HEK293 (cell line): ENCODE data around the gene TRIM2.

Source experiments
- AEBP2 ChIP-seq: fragments of 450-650 bp; formaldehyde crosslinking; IDR thresholded peaks from 2 replicates; pipeline ENCODE4 v1.5.1; 2016; ENCODE audit warnings: missing biosample characterization, missing genetic modification characterization, borderline replicate concordance
- BCL11A ChIP-seq: fragments of 450-650 bp; formaldehyde crosslinking; IDR thresholded peaks from 2 replicates; pipeline ENCODE4 v1.5.1; 2016; ENCODE audit warnings: low read depth, missing biosample characterization, missing genetic modification characterization
- CTCF ChIP-seq: fragments of 450-650 bp; formaldehyde crosslinking; IDR thresholded peaks from 2 replicates; pipeline ENCODE4 v1.5.1; 2016; ENCODE audit warnings: missing biosample characterization, missing genetic modification characterization
- GLIS1 ChIP-seq: fragments of 450-650 bp; formaldehyde crosslinking; IDR thresholded peaks from 2 replicates; pipeline ENCODE4 v1.5.1; 2016; ENCODE audit warnings: missing biosample characterization, missing genetic modification characterization
- HIC1 ChIP-seq: fragments of 450-650 bp; formaldehyde crosslinking; IDR thresholded peaks from 2 replicates; pipeline ENCODE4 v1.5.1; 2016; ENCODE audit warnings: missing biosample characterization, missing genetic modification characterization
- HOXC10 ChIP-seq: sonication (generic); formaldehyde crosslinking; IDR thresholded peaks from 2 replicates; pipeline ENCODE4 v1.8.1; 2023; ENCODE audit warnings: mild to moderate bottlenecking, missing genetic modification reagents
- PRDM1 ChIP-seq: fragments of 450-650 bp; formaldehyde crosslinking; IDR thresholded peaks from 2 replicates; pipeline ENCODE4; 2016; ENCODE audit warnings: missing biosample characterization, missing genetic modification characterization
- REPIN1 ChIP-seq: fragments of 450-650 bp; formaldehyde crosslinking; IDR thresholded peaks from 2 replicates; pipeline ENCODE4 v1.5.1; 2017; ENCODE audit warnings: missing biosample characterization, missing genetic modification characterization, low read depth
- ZBTB1 ChIP-seq: fragments of 450-650 bp; formaldehyde crosslinking; IDR thresholded peaks from 2 replicates; pipeline ENCODE4 v1.5.1; 2016; ENCODE audit warnings: missing biosample characterization, missing genetic modification characterization
- ZBTB21 ChIP-seq: fragments of 450-650 bp; formaldehyde crosslinking; IDR thresholded peaks from 2 replicates; pipeline ENCODE4 v1.5.1; 2017; ENCODE audit warnings: missing biosample characterization, missing genetic modification characterization
- ZEB2 ChIP-seq: fragments of 450-650 bp; formaldehyde crosslinking; IDR thresholded peaks from 2 replicates; pipeline ENCODE4 v1.5.1; 2016; ENCODE audit warnings: missing biosample characterization, missing genetic modification characterization
- ZNF121 ChIP-seq: fragments of 450-650 bp; formaldehyde crosslinking; IDR thresholded peaks from 2 replicates; pipeline ENCODE4 v1.5.1; 2016; ENCODE audit warnings: missing biosample characterization, missing genetic modification characterization
- ZNF175 ChIP-seq: fragments of 450-650 bp; formaldehyde crosslinking; IDR thresholded peaks from 2 replicates; pipeline ENCODE4 v1.5.1; 2016; ENCODE audit warnings: missing biosample characterization, missing genetic modification characterization
- ZNF2 ChIP-seq: fragments of 450-650 bp; formaldehyde crosslinking; IDR thresholded peaks from 2 replicates; pipeline ENCODE4 v1.5.1; 2016; ENCODE audit warnings: missing biosample characterization, missing genetic modification characterization
- ZNF211 ChIP-seq: fragments of 450-650 bp; formaldehyde crosslinking; IDR thresholded peaks from 2 replicates; pipeline ENCODE4 v1.5.1; 2016; ENCODE audit warnings: low read depth, missing biosample characterization, missing genetic modification characterization
- ZNF24 ChIP-seq: fragments of 450-650 bp; formaldehyde crosslinking; IDR thresholded peaks from 2 replicates; pipeline ENCODE4 v1.5.1; 2016; ENCODE audit warnings: missing biosample characterization, missing genetic modification characterization
- ZNF248 ChIP-seq: fragments of 450-650 bp; formaldehyde crosslinking; IDR thresholded peaks from 2 replicates; pipeline ENCODE4 v1.5.1; 2017; ENCODE audit warnings: missing biosample characterization, missing genetic modification characterization
- ZNF292 ChIP-seq: fragments of 450-650 bp; formaldehyde crosslinking; IDR thresholded peaks from 2 replicates; pipeline ENCODE4 v1.5.1; 2016; ENCODE audit warnings: low read depth, missing biosample characterization, missing genetic modification characterization, borderline replicate concordance
- ZNF335 ChIP-seq: fragments of 450-650 bp; formaldehyde crosslinking; conservative IDR thresholded peaks from 2 replicates; pipeline ENCODE4 v1.5.1; 2016; ENCODE audit warnings: missing biosample characterization, missing genetic modification characterization
- ZNF626 ChIP-seq: fragments of 450-650 bp; sonication (Bioruptor Pico); formaldehyde crosslinking; IDR thresholded peaks from 2 replicates; pipeline ENCODE4 v1.5.1; 2018; ENCODE audit warnings: missing biosample characterization, missing genetic modification characterization, inconsistent platforms
- ZNF677 ChIP-seq: fragments of 450-650 bp; IDR thresholded peaks from 2 replicates; pipeline ENCODE4 v1.5.0; 2018; ENCODE audit warnings: missing biosample characterization, mild to moderate bottlenecking, missing genetic modification characterization, moderate library complexity
- ZNF704 ChIP-seq: fragments of 450-650 bp; formaldehyde crosslinking; IDR thresholded peaks from 2 replicates; pipeline ENCODE4 v1.5.1; 2016; ENCODE audit warnings: missing biosample characterization, missing genetic modification characterization
- TF ChIP-seq, protein P1 (sequence below): fragments of 450-650 bp; formaldehyde crosslinking; IDR thresholded peaks from 2 replicates; pipeline ENCODE4 v1.5.1; 2017; ENCODE audit warnings: missing biosample characterization, missing genetic modification characterization
- TF ChIP-seq, protein P2 (sequence below): fragments of 450-650 bp; formaldehyde crosslinking; IDR thresholded peaks from 2 replicates; pipeline ENCODE4 v1.5.1; 2017; ENCODE audit warnings: missing biosample characterization, missing genetic modification characterization
- TF ChIP-seq, protein P3 (sequence below): fragments of 450-650 bp; formaldehyde crosslinking; IDR thresholded peaks from 2 replicates; pipeline ENCODE4 v1.5.1; 2016; ENCODE audit warnings: missing biosample characterization, missing genetic modification characterization
- TF ChIP-seq, protein P4 (sequence below): fragments of 450-650 bp; formaldehyde crosslinking; IDR thresholded peaks from 2 replicates; pipeline ENCODE4 v1.5.1; 2016; ENCODE audit warnings: missing biosample characterization, missing genetic modification characterization

TRIM2 gene

GRCh38 chr4:153205757-153206156, 1.5 kb downstream of the TRIM2 start (continued):
- TF ChIP-seq, protein P1, sequence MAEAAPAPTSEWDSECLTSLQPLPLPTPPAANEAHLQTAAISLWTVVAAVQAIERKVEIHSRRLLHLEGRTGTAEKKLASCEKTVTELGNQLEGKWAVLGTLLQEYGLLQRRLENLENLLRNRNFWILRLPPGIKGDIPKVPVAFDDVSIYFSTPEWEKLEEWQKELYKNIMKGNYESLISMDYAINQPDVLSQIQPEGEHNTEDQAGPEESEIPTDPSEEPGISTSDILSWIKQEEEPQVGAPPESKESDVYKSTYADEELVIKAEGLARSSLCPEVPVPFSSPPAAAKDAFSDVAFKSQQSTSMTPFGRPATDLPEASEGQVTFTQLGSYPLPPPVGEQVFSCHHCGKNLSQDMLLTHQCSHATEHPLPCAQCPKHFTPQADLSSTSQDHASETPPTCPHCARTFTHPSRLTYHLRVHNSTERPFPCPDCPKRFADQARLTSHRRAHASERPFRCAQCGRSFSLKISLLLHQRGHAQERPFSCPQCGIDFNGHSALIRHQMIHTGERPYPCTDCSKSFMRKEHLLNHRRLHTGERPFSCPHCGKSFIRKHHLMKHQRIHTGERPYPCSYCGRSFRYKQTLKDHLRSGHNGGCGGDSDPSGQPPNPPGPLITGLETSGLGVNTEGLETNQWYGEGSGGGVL (tag by site-specific recombination), result no peak
- TF ChIP-seq ZNF2 (tag by site-specific recombination) (no peak), ZNF335 (tag by site-specific recombination) (peak; percentile 76), ZNF24 (tag by site-specific recombination) (no peak), ZNF292 (tag by site-specific recombination) (no peak), ZNF211 (tag by site-specific recombination) (no peak), ZNF677 (tag by site-specific recombination) (no peak), ZNF704 (no peak), CTCF (tag by site-specific recombination) (no peak), ZNF248 (no peak), ZNF175 (tag by site-specific recombination) (no peak), REPIN1 (no peak), PRDM1 (tag by site-specific recombination) (peak; percentile 74), HIC1 (tag by site-specific recombination) (0 out of 2 replicates have a peak, but pooled peaks have one; percentile 23), ZBTB1 (no peak), AEBP2 (no peak), GLIS1 (tag by site-specific recombination) (peak; percentile 97), ZEB2 (tag by site-specific recombination) (peak; percentile 52), ZBTB21 (tag by site-specific recombination) (no peak), ZNF121 (tag by site-specific recombination) (no peak), HOXC10 (CRISPR knock-in tag) (no peak), BCL11A (tag by site-specific recombination) (no peak), ZNF626 (no peak)
- TF ChIP-seq, protein P2, sequence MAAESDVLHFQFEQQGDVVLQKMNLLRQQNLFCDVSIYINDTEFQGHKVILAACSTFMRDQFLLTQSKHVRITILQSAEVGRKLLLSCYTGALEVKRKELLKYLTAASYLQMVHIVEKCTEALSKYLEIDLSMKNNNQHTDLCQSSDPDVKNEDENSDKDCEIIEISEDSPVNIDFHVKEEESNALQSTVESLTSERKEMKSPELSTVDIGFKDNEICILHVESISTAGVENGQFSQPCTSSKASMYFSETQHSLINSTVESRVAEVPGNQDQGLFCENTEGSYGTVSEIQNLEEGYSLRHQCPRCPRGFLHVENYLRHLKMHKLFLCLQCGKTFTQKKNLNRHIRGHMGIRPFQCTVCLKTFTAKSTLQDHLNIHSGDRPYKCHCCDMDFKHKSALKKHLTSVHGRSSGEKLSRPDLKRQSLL, result peak; percentile 82
- TF ChIP-seq, protein P3, sequence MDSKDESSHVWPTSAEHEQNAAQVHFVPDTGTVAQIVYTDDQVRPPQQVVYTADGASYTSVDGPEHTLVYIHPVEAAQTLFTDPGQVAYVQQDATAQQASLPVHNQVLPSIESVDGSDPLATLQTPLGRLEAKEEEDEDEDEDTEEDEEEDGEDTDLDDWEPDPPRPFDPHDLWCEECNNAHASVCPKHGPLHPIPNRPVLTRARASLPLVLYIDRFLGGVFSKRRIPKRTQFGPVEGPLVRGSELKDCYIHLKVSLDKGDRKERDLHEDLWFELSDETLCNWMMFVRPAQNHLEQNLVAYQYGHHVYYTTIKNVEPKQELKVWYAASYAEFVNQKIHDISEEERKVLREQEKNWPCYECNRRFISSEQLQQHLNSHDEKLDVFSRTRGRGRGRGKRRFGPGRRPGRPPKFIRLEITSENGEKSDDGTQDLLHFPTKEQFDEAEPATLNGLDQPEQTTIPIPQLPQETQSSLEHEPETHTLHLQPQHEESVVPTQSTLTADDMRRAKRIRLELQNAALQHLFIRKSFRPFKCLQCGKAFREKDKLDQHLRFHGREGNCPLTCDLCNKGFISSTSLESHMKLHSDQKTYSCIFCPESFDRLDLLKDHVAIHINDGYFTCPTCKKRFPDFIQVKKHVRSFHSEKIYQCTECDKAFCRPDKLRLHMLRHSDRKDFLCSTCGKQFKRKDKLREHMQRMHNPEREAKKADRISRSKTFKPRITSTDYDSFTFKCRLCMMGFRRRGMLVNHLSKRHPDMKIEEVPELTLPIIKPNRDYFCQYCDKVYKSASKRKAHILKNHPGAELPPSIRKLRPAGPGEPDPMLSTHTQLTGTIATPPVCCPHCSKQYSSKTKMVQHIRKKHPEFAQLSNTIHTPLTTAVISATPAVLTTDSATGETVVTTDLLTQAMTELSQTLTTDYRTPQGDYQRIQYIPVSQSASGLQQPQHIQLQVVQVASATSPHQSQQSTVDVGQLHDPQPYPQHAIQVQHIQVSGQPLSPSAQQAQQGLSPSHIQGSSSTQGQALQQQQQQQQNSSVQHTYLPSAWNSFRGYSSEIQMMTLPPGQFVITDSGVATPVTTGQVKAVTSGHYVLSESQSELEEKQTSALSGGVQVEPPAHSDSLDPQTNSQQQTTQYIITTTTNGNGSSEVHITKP (tag by site-specific recombination), result peak; percentile 21; the same call in 1 of the 2 replicates
- TF ChIP-seq, protein P4, sequence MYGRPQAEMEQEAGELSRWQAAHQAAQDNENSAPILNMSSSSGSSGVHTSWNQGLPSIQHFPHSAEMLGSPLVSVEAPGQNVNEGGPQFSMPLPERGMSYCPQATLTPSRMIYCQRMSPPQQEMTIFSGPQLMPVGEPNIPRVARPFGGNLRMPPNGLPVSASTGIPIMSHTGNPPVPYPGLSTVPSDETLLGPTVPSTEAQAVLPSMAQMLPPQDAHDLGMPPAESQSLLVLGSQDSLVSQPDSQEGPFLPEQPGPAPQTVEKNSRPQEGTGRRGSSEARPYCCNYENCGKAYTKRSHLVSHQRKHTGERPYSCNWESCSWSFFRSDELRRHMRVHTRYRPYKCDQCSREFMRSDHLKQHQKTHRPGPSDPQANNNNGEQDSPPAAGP (tag by site-specific recombination), result 0 out of 2 replicates have a peak, but pooled peaks have one; percentile 16
- TF ChIP-seq, all 188 proteins: peak for 13
